Activated CD4-positive, CD25-positive, alpha-beta regulatory T cell treated with anti-CD3 and anti-CD28 coated beads, Interleukin-2, amount 50 U/mL, for 16 hours (primary cell): Measurements from ENCODE around the gene GAS2.

Experiments
- DNase-seq: peaks from one replicate; pipeline ENCODE4 v3.0.0-alpha.2; 2020; ENCODE audit warnings: low read depth, low spot score

The GAS2 gene

DNA sequence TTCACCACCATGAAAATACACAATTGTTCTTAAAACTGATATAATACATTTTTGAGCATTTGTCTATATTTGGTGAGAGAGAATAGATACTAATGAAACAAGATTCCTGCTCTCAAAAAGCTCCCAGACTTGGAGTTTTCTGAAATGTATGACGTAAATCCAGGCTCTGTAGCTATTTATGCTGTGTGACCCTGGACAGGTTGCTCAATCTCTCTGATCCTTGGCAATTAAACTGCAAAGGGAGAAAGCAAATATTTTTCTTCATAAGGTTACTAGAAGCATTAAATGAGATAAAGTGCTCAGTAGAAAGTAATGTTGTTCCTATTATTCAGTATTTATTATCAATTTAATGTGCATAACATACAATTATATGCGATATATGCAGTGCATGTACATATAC is 120.6 kb downstream of the GAS2 start:
- no peak for DNase-seq

DNA sequence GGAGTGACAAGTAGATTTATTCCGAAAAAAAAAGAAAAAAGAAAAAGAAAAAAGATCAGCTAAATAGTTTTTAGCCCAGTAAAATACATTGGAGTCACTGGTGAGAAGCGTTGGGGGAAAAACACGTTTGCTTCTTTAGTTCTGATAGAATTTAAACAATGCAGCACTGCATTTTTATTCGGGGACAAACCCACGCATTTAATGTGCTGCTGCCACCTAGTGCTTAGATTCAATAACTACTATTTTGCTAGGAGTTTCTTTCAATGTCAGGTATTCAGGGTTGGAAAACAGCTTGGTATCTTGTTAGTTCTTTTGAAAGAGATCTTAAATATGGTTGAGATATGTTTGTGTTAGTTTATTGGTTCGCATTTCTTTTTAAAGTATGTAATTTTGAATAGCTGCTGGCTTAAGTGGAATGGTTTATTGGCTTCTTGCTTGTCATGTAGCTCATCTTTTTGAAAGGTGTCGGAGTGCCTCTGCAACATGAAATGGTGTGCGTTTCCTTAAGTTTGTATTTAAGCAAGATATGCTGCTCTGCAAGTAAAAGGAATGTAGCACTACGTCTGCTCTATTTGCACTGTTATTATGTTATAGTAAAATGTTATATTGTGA is 121.2 kb downstream of the GAS2 start:
- peak; percentile 0 for DNase-seq

DNA sequence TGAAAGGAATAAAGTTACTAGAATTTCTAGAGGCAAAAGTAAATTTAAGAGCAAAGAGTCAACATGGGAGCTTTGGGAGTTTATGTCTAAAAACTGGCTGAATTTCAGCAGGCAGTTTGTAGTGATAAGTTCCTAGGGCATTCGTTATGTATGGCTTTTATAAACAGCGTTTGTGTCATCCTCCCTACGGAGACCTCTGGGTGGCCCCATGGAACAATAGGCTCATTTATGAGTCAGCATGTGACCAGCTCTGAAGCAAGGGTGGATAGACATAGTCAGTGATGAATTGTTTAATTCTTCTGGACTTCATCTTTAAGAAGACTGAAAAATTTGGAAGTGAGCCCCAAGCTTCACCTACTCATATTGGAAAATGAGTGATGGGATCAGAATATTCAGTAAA is 126.1 kb downstream of the GAS2 start:
- DNase-seq = no peak

DNA sequence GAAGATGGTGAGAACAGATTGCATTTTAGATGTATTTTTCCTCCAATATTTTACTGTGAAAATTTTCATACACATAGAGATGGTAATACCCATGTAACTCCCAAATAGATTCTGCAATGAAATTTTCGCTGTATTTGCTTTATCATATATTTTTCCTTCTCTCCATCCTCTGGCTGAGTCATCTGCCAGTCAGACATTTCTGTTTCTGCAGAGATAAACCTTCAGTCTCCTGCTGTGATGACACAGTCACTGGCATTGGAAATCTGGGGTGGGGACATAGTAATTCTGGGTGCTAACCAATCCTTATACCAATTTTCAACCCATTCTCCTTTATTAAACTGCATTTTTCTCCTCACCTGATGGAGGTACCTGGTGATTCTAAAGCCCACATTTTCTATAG is 129.5 kb downstream of the GAS2 start:
- DNase-seq = no peak

DNA sequence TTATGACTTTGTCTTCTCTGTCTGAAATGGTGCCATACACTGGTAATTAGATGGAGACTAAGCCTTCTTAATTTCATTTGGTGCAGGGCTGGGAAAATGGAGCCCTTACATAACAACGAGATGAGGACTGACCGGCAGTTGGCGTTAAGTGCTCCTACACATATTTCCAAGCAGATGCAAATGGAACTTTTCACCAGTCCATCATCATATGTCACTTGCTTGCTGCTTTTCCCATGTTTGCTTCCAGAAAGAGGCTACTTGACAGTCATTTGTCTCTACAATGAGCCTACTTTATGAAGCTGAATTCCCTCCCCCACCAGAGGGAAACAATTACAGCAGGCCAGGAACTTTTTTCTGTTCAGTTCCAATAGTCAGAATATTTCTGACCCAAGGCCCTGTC is 130.6 kb downstream of the GAS2 start:
- DNase-seq = no peak

DNA sequence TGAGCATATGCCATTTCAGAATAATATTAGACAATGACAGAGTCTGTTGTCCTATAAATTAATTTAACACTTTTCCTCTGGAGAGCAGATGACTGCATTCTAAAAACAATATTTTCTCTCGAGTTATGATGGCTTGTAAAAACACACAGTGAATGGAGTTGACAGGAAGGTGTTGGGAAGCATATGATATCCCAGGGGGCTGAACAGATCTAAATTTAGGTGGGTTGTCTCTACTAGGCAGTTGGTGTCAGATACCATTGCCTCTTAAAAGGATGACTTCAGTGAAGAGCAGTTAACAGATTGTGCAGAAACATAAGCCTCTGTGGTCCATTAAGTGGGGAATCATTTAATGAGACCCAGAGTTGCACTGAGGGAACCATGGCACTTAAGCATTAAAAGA is 132.5 kb downstream of the GAS2 start:
- DNase-seq = no peak

DNA sequence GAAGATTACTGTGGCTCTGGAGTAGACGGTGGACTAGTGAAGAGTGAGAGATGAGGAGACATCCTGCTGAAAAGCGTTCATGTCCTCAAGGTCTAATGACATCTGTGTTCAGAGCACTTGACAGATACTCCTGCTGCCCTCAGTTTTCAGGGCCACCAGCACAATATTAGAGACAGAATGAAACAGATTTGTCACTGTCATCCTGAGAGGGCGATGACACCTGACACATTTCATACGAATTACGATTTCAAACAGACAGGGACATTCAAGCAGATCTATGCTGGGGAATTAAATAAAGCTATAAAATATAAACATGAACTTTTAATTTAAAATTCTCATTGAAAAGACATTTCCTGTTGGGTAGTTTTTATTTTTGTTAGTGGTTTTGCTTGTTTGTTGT is 134.1 kb downstream of the GAS2 start:
- DNase-seq = no peak

DNA sequence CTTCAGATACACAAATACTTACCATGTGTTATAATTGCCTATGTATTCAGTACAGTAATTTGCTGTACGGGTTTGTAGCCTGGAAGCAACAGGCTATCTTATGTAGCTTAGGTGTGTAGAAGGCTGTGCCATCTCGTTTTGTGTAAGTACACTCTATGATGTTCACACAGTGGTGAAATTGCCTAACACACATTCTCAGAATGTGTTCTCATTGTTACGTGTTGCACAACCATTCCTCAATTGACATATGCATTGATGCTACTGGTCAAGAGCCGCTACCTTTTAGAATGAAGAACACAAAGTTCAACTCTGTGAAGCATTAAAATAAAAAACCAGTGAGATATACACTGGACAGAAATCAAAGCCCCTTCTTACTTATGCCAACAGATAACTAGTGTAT is 136.4 kb downstream of the GAS2 start:
- no peak for DNase-seq

DNA sequence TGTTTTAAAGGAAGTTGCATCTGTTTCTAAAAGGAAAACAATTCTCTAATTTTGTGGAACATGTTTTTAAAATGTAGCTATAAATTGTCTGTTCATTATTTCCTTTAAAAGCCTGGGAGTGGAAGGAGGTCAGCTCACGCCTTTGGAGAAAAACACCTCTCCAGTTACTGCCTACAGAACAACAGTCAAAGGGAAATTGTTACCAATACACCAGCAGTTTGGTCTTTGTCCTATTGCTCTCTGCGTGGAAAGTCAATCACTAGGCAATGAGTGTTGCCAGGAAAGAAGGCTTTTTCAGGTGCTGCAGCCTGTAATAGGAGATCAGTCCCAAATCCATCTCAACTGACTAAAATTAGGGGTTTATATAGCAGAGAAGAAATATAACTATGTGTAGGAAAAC is 141.0 kb downstream of the GAS2 start:
- DNase-seq = no peak

DNA sequence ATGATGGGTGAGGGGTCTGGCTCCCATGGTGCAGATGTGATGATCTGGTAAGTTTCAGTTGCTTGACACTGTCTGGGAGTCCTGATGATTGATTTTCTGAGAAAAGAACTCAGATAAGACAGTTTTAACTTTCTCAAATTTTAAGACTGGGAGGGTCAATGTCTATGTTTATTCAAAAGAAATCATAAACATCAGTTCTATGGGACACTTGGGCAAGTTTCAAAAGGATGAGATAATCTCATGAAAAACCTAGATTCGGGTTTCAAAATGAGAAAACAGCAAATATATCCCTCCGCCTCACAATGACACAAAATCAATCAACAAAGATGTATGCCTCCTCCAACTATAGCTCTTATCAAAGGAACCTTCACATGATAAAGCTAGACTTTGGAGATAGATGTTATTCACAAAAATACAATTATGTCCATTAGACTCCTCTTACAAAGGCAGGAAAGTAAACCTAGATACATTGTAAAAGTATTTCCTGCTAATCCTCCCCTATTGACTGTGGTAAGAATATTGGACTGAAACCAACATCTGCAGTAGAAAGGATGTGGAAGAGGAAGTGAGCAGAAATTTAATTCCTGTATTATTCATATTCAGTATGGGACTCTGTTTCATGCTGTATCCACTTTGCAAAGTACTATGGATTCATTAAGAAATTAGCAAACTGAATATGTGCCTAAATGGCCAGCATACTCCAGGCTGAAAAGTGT is 141.6 kb downstream of the GAS2 start:
- no peak for DNase-seq

DNA sequence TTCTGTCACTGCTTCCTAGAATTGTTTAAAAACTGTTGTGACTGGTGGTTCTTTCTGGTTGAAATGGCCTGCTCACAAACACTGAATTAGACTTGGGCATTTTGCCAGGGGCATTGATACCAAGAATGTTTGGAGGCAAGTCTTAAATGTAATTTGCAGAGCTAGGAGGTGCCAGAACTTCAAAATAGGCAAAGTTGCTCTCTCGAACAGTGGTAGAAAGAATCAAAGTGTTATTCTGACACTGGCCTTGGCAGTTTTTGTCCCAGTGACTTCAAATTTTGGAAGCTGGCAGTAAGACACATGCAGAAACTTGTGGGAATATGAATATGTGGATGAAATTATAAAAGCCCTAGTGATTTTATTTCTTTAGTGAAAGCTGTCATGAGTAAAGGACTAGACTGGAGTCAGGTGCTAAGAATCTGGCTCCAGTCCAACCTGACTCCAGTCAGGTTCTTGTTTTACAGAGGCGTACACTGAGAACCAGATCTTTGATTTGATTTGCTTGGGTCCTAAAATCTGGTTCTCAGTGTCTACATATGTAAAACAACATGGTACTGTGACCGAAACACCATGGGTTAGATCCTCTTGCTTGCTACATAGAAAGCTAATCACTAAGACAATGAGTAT is 142.3 kb downstream of the GAS2 start:
- no peak for DNase-seq

DNA sequence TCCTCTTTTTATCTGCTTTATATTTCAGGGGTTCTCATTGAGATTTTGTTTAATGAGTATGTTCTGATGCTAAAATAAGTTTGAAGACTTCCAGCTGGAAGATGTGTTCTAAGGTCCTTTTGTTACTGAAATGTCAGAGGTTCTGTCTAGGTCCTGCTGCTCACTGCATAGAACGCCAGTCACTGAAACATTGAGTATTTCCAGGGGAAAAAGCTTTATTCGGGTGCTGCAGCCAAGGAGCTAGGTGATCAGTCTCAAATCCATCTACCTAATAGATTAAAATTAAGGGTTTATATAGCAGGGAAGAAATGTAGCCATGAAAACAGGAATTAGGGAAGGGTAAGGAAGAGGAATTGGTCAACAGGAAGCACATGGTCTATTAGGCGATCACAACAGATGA is 143.5 kb downstream of the GAS2 start:
- no peak for DNase-seq

DNA sequence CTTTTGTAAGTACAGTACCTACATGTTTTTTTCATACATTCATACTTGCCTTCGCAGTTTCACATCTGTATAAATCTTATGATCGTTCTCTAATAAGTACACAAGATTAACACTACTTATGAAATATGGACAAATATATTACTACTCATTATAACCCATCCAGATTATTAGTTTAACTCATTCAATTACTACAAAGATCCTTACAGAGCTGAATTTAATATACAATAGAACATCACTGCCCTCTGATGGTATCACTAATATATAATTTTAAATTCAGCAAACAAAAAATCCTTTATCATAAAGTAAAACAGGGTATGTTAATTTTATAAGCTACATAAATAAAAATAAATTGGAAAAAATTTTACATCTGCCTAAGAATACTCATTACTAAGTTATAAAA is 155.8 kb downstream of the GAS2 start:
- DNase-seq = no peak

DNA sequence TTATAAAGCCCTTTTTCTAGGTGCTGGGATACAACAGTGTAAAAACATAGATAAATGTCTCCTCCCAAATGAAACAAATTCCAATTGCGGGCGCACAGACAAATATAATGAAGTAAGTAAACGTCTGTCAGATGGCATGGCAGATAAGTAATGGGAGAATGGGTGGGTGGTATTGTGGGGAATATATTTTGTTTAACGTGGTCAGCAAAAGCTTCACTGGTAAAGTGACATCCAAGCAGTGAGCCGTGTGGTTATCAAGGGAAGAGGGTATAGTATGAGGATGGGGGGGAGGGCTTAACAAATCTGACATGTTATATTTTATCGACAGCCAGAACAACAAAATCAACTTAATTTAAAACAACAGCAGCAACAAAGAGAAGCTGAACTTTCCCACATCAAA is 162.0 kb downstream of the GAS2 start:
- no peak for DNase-seq

DNA sequence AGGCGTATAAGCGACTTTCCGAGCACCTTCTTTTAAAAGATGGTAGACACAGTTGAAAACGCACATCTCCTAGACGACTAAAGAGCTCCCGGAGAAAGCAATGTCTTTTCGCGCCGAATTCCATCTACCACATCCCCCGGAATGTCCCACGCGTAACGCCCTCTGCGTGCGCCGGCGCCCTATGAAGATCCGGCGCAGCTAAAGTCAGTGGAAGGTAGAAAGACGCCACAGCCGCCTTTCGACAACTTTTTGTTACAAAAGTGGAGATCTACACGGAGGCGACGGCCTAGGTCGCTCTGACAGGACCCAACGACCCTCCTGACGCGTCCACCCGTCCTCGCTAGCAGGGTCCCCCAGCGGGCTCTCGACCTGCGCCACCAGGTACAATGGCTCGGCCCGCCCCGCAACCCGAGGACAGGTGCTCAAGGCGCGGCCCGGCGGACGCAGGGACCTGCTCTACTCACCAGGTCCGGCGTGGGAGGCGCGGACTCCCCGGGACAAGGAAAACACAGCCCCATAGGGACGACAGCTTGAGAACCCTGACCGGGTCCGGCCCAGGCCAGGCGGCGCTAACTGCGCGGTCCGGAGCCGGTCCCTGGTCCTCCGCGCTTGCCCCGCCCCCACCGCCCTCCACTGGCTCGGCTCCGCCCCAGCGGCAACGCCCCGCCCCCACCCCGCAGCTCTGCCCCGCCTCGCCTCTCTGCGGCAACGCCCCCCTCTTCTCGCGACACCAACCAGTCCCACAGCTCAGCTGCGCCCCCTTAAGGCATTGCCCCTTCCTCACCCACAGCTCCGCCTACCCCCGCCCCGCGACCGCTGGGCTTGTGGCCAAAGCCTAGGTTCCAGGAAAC is 163.0 kb downstream of the GAS2 start, which contains the start of gene SVIP:
Gene SVIP, minus strand, starts transcription at position 571 of the 851 bp plus-strand sequence. Its CDS starts 53 bp downstream, at position 518.
- peak; percentile 82 for DNase-seq

DNA sequence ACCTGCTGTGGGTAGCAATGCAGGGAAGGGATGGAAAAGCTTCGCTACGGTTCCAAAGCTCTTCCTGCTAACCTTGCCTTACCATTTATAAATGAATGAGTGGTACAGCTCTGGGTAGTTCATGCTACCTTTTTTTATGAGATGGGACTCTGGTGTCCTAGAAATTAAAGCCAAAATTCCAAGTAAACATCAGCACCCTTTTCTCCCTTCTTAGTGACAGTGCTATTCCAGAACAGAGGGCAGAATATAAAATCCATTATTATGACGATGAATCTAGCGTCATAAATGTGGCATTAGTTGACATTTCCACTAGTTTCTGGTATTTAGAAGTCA is 163.6 kb downstream of the GAS2 start:
- no peak for DNase-seq

DNA sequence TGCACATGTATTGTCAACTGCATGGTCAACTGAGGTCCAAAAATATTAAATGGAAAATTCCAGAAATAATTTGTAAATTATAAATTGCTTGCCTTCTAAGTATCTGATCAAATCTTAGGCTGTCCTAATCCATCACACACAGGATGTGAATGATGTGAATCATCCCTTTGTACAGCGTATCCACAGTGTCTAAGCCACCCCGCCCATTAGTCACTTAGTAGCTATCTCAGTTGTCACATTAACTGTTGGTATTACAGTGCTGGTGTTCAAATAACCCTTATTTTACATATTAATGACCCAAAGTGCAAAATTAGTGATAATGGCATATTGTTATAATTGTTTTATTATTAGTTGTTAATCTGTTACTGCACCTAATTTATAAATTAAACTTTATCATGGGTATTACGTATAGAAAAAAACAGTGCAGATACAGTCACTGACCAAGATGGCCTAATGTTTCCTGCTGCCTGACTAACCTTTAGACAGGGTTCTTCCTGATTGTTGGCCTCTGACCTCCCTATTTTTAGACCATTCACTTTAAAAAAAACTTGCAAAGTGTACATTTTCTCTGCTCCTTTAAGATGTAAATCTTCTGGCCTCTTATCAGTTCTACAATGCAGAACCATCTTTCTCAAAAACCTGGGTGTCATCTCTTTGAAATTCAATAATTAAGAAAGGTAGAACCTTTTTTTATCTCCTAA is 166.1 kb downstream of the GAS2 start:
- no peak for DNase-seq

DNA sequence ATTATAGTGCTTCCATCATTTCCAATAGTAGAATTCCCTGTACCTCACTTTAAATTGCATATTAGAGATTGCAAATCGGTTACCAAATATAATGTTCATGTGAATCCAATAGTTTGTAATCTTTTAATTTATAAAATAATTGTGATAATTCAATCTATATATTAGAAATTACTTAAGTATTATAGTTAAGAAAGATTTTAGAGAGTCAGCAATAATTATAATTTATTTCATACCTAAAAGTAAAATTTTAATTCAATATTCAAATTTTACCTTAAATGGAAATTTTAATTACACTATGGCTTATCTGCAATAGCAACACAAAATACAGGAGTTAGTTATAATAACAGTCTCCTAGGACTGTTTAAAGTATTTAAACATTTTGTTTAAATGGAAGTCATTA is 180.3 kb downstream of the GAS2 start:
- DNase-seq = no peak

DNA sequence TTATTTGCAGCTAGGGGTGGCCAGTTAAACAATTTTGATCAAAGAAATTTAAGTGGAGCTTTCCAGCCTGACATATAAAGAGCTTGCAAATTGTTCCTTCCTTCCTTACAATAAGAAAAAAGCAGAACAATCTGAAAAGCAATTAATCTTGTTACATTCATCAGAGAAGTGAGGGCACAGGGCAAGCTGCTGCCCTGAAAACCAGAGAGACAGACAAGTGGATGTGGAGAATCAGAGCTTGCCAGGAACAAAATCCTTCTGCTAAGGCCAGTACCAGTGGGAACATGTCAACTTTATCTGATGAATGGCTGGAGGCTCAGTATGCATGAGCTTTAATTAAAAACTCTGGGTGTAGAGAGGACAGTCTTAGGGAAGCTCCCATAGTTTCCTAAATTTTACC is 185.1 kb downstream of the GAS2 start:
- no peak for DNase-seq

DNA sequence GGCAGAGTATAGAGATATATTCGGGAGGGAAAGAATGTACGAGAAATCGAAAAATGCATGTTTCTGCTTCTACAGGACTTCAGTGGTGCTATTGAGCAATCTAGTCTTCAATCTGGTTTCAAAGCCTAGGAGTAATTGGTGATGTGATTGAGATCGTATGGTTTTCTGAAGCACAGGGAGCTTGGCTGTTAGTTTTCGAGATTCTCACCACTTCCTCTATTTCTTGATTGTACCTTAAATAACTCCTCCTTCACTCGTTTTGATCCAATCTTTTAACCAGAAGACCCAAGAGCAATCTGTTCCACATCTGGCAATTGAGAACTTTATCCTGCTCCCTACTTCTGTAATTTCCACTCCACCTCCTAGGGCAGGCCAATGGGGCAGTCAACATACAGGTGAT is 193.3 kb downstream of the GAS2 start:
- no peak for DNase-seq

DNA sequence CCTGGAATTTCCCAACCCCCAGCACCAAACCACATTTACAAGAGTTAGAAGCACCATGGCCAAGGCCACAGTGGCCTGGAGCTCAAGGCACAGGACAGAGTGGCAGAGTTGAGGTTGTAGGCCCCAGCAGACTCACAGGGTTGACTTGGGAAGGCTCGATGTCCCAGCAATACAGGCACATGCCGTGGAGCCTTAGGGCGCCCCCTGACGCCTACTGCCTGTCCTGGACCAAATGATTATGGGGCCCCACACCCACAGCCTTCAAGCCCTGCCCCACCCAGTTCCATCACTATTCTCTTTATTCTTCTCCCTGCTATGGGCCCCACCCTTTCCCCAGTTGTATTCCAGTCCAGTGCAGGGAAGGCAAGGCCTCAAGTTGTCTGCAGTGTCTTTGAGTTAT is 193.8 kb downstream of the GAS2 start, which contains the start of gene CCDC179:
Gene CCDC179, minus strand, starts transcription at position 234 of the 400 bp plus-strand sequence. Its CDS starts 53 bp downstream, at position 181.
- no peak for DNase-seq
